Muscle of leg (tissue), 11 donors: ENCODE measurements around the gene MTRR. TPM values are rescaled to one million over a fixed set of nuclear protein-coding genes. Genes with fewer than 3 reads are reported as not detected.
A peak's percentile ranks its signal among the peaks of the same experiment; 100 is the strongest.

Experiments
- DNase-seq: peaks from one replicate; pipeline ENCODE4 v3.0.0; 2013
- H3K27ac ChIP-seq: one replicate; pipeline ENCODE4 v1.5.1; 2013; ENCODE audit warnings: mild to moderate bottlenecking, low read length, control low read depth
- H3K27me3 ChIP-seq: one replicate; pipeline ENCODE4 v1.6.1; 2013; ENCODE audit warnings: low read length; ENCODE audit not compliant: control insufficient read depth, insufficient read depth
- H3K36me3 ChIP-seq: one replicate; pipeline ENCODE4 v1.6.1; 2013; ENCODE audit warnings: low read length; ENCODE audit not compliant: control insufficient read depth, insufficient read depth
- H3K4me1 ChIP-seq: one replicate; pipeline ENCODE4 v1.6.1; 2013; ENCODE audit warnings: low read length; ENCODE audit not compliant: control insufficient read depth, insufficient read depth
- H3K4me3 ChIP-seq: one replicate; pipeline ENCODE4 v1.5.1; 2013; ENCODE audit warnings: low read length, control low read depth
- H3K9me3 ChIP-seq: replicated peaks from 2 replicates; pipeline ENCODE4 v1.6.1; 2013; ENCODE audit warnings: low read depth, low read length; ENCODE audit not compliant: control insufficient read depth
- WGBS: methylation state at CpG from one replicate; pipeline ENCODE4 v1.1.5; 2013; ENCODE audit warnings: missing lambda C conversion rate; ENCODE audit not compliant: insufficient coverage; 5-methylcytosine and 5-hydroxymethylcytosine counted together
- polyA plus RNA-seq, 8 donors: library from polyadenylated mRNA; unstranded; fragments of 120-200 nt; gene quantifications; one replicate each; pipeline versions ENCODE4 v1.2.1 to v1.2.3, GENCODE V29; 2013; ENCODE audit warnings: inconsistent platforms in 1 of 8, low replicate concordance in 1 of 8; ENCODE audit not compliant: insufficient read length in 8 of 8, insufficient read depth in 1 of 8
- total RNA-seq: library from RNA; stranded (reverse); fragments of 120-200 nt; gene quantifications from one replicate; pipeline ENCODE4 v1.2.4, GENCODE V29; 2013

Gene MTRR
- total and polyA plus RNA-seq, 9 donors = 19.7 to 27.0 (median 25.4) TPM

GRCh38 chr5:7855611-7856010 lies 13.3 kb upstream of the MTRR start:
- 76% methylated on average over 2 of the region's 3 CpGs for WGBS
- DNase-seq = no peak

GRCh38 chr5:7856855-7857254 lies 12.1 kb upstream of the MTRR start:
- WGBS = no CpG with 5 or more reads among the region's 2 CpGs
- H3K4me1 ChIP-seq = no peaks in the 10 kb centered on the region
- DNase-seq = peak; percentile 29

More at GRCh38 chr5:7855611-7856010, 13.3 kb upstream of the MTRR start:
- Histone ChIP-seq H3K36me3 (peaks cover 11% of the 10 kb centered on the region), H3K27ac (no peak overlapping the region), H3K4me1 (peaks cover 6% of the 10 kb centered on the region), H3K27me3 (peaks cover 8% of the 10 kb centered on the region), H3K4me3 (no peak overlapping the region), H3K9me3 (no peaks in the 10 kb centered on the region)

GRCh38 chr5:7857361-7857760 lies 11.6 kb upstream of the MTRR start:
- 92% methylated on average over 4 of the region's 5 CpGs for WGBS
- H3K27me3 ChIP-seq = no peaks in the 10 kb centered on the region
- H3K36me3 ChIP-seq = peaks cover 19% of the 10 kb centered on the region
- H3K4me3 ChIP-seq = no peak overlapping the region
- no peaks in the 10 kb centered on the region for H3K4me1 ChIP-seq
- DNase-seq = no peak
- no peaks in the 10 kb centered on the region for H3K9me3 ChIP-seq
- H3K27ac ChIP-seq = no peak overlapping the region

More at GRCh38 chr5:7856855-7857254, 12.1 kb upstream of the MTRR start:
- Histone ChIP-seq H3K27ac (no peak overlapping the region), H3K4me3 (no peak overlapping the region), H3K36me3 (peaks cover 16% of the 10 kb centered on the region), H3K27me3 (no peaks in the 10 kb centered on the region), H3K9me3 (no peaks in the 10 kb centered on the region)

GRCh38 chr5:7857926-7858632 lies 10.9 kb upstream of the MTRR start:
- H3K4me3 ChIP-seq = no peak overlapping the region
- H3K4me1 ChIP-seq = no peaks in the 10 kb centered on the region
- H3K27me3 ChIP-seq = no peaks in the 10 kb centered on the region
- DNase-seq = no peak
- 20% methylated on average over 1 of the region's 9 CpGs for WGBS
- H3K27ac ChIP-seq = no peak overlapping the region
- H3K36me3 ChIP-seq = peaks cover 21% of the 10 kb centered on the region
- no peaks in the 10 kb centered on the region for H3K9me3 ChIP-seq

- H3K36me3 ChIP-seq = peaks cover 14% of the 10 kb centered on the region
- 100% methylated on average over 1 of the region's 2 CpGs for WGBS
- DNase-seq = no peak
These were observed 2.8 kb upstream of the MTRR start for GRCh38 chr5:7866196-7866595.

GRCh38 chr5:7867260-7867659 lies 1.7 kb upstream of the MTRR start:
- Histone ChIP-seq H3K36me3 (peaks cover 12% of the 10 kb centered on the region), H3K4me1 (peaks cover 2% of the 10 kb centered on the region), H3K27ac (no peak overlapping the region), H3K9me3 (no peaks in the 10 kb centered on the region), H3K4me3 (no peak overlapping the region), H3K27me3 (no peaks in the 10 kb centered on the region)
- DNase-seq = no peak
- WGBS = 51% methylated on average over 2 of the region's 3 CpGs

More at GRCh38 chr5:7866196-7866595, 2.8 kb upstream of the MTRR start:
- Histone ChIP-seq H3K4me1 (peaks cover 2% of the 10 kb centered on the region), H3K27ac (no peak overlapping the region), H3K4me3 (no peak overlapping the region), H3K9me3 (no peaks in the 10 kb centered on the region), H3K27me3 (no peaks in the 10 kb centered on the region)

- Histone ChIP-seq H3K36me3 (peaks cover 17% of the 10 kb centered on the region), H3K4me1 (peaks cover 2% of the 10 kb centered on the region), H3K27ac (no peak overlapping the region), H3K4me3 (peak overlapping the region; percentile 80), H3K9me3 (no peaks in the 10 kb centered on the region), H3K27me3 (no peaks in the 10 kb centered on the region)
- no peak for DNase-seq
- WGBS = under 1% methylated on average over 8 of the region's 8 CpGs
These were observed 548 bp upstream of the MTRR start for GRCh38 chr5:7868427-7868772.

- WGBS = under 1% methylated on average over 32 of the region's 41 CpGs
- Histone ChIP-seq H3K4me3 (peak overlapping the region; percentile 80), H3K4me1 (peaks cover 2% of the 10 kb centered on the region), H3K9me3 (no peaks in the 10 kb centered on the region), H3K27me3 (no peaks in the 10 kb centered on the region), H3K27ac (peak overlapping the region; percentile 47), H3K36me3 (peaks cover 20% of the 10 kb centered on the region)
- DNase-seq = no peak
These were observed 657 bp downstream of the MTRR start for GRCh38 chr5:7869474-7870136.

GRCh38 chr5:7871653-7872052 lies 2.7 kb downstream of the MTRR start:
- H3K4me3 ChIP-seq = no peak overlapping the region
- peaks cover 26% of the 10 kb centered on the region for H3K36me3 ChIP-seq
- no peak overlapping the region for H3K27ac ChIP-seq
- H3K4me1 ChIP-seq = peaks cover 2% of the 10 kb centered on the region
- no peak for DNase-seq
- WGBS = 93% methylated on average over 2 of the region's 2 CpGs
- no peaks in the 10 kb centered on the region for H3K9me3 ChIP-seq
- no peaks in the 10 kb centered on the region for H3K27me3 ChIP-seq

- WGBS = 72% methylated on average over 3 of the region's 4 CpGs
- Histone ChIP-seq H3K36me3 (peaks cover 27% of the 10 kb centered on the region), H3K27ac (no peak overlapping the region), H3K27me3 (no peaks in the 10 kb centered on the region), H3K9me3 (no peaks in the 10 kb centered on the region), H3K4me1 (peaks cover 2% of the 10 kb centered on the region), H3K4me3 (no peak overlapping the region)
- DNase-seq = no peak
These were observed 3.7 kb downstream of the MTRR start for GRCh38 chr5:7872517-7873130.
